ENCODE measurements around the gene PAK4. TPM values are rescaled to one million over a fixed set of nuclear protein-coding genes. Genes with fewer than 3 reads are reported as not detected.

The PAK4 gene
- total RNA-seq, 1 donor from 2014 or later: 73.9 TPM

DNA sequence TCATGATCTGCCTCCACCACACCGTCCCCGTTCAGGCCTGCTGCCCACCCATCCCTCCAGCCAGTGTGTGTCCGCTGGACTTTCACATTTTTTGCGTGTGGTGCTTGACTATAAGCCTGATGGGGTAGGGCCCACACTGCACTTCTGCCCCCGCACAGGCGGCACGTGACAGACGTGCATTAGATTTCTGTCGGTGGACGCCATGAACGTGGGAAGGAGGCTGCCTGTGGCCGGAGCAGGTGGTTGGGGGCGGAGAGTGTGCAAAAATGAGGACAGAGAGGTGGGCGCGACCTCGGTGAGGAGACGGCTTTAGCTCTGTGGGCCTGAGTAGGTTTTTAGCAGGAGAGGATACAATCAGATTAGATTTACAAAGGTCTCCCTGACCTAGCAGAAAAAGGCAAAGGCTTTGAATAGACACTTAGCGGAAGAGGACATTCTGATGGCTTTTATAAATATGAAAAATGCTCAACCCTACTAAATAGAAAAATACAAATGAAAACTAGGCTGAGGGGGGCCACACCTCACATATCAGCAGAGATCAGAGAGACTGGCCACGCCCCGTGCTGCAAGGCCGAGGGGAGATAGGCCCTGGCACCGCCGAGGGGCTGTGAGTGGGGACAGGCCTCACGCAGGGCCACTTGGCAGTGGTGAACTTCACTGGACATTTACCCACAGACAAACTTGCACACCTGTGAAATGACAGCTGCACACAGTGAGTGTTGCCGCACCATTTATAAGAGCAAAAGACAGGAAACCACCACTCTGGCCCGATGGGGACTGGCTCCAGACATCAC is 25.4 kb downstream of the PAK4 start:
- DNase-seq (ENCODE audit: low spot score, unreplicated experiment): no peak
- H3K9me3 Mint-ChIP-seq (ENCODE audit: low read depth): peaks cover 4% of the 10 kb centered on the region
- H3K27ac Mint-ChIP-seq: no peak overlapping the region
- H3K27me3 Mint-ChIP-seq: no peaks in the 10 kb centered on the region
- no peak overlapping the region for H3K4me3 Mint-ChIP-seq (ENCODE audit: low read depth)
- peaks cover 18% of the 10 kb centered on the region for H3K36me3 Mint-ChIP-seq (ENCODE audit: insufficient read depth)
- TF ChIP-seq CTCF (IDR thresholded peaks at IDR 0.05; ENCODE audit: unreplicated experiment): no peak
- H3K4me1 Mint-ChIP-seq (ENCODE audit: low read depth): peaks cover 24% of the 10 kb centered on the region

GRCh38 chr19:39152066-39152465 is 26.5 kb downstream of the PAK4 start:
- DNase-seq (ENCODE audit: low spot score, unreplicated experiment): no peak
- Mint-ChIP-seq H3K9me3 (ENCODE audit: low read depth) (peaks cover 4% of the 10 kb centered on the region), H3K27ac (no peak overlapping the region), H3K27me3 (no peaks in the 10 kb centered on the region), H3K4me3 (ENCODE audit: low read depth) (no peak overlapping the region), H3K36me3 (ENCODE audit: insufficient read depth) (peaks cover 18% of the 10 kb centered on the region), H3K4me1 (ENCODE audit: low read depth) (peaks cover 26% of the 10 kb centered on the region)
- no peak for TF ChIP-seq CTCF (IDR thresholded peaks at IDR 0.05; ENCODE audit: unreplicated experiment)

GRCh38 chr19:39154100-39154628 is 28.6 kb downstream of the PAK4 start:
- Mint-ChIP-seq H3K27ac (peak overlapping the region; percentile 71), H3K9me3 (ENCODE audit: low read depth) (no peaks in the 10 kb centered on the region), H3K4me1 (ENCODE audit: low read depth) (peaks cover 45% of the 10 kb centered on the region), H3K4me3 (ENCODE audit: low read depth) (no peak overlapping the region), H3K27me3 (no peaks in the 10 kb centered on the region), H3K36me3 (ENCODE audit: insufficient read depth) (peaks cover 7% of the 10 kb centered on the region)
- TF ChIP-seq CTCF (IDR thresholded peaks at IDR 0.05; ENCODE audit: unreplicated experiment): no peak
- no peak for DNase-seq (ENCODE audit: low spot score, unreplicated experiment)

- no peaks in the 10 kb centered on the region for H3K9me3 Mint-ChIP-seq (ENCODE audit: low read depth)
- H3K4me3 Mint-ChIP-seq (ENCODE audit: low read depth): no peak overlapping the region
- peak overlapping the region; percentile 56 for H3K27ac Mint-ChIP-seq
- H3K27me3 Mint-ChIP-seq: no peaks in the 10 kb centered on the region
- H3K36me3 Mint-ChIP-seq (ENCODE audit: insufficient read depth): peaks cover 6% of the 10 kb centered on the region
- H3K4me1 Mint-ChIP-seq (ENCODE audit: low read depth): peaks cover 45% of the 10 kb centered on the region
- no peak for DNase-seq (ENCODE audit: low spot score, unreplicated experiment)
- TF ChIP-seq CTCF (IDR thresholded peaks at IDR 0.05; ENCODE audit: unreplicated experiment): no peak
Measured at GRCh38 chr19:39154629-39155100, 29.1 kb downstream of the PAK4 start.

DNA sequence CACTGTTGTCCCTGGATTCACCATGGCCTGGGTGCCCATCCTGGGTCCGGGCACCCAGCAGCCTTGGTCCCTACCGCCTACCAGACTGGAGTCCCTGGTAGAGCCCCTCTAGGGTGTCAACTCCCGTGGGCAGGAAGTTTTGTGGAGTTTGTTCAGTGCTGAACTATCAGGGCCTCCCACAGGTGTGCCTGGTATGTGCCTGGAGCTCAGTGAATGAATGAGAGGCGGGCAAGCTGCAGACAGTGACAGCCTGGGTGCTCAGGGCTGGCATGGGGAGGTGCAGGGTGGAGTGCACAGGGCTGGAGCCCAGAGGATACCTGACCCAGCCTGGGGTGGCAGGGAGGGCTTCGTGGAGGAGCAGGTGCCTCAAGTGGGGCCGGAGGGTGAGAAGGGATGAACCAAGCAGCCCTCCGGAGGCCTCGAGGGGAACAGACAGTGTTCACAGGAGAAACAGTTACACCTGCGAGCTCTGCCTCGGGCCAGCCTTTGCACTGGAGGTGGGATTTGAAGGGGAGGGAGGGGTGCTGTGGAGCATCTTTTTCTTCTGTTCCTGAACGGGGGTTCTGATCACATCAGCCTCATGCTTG is 29.6 kb downstream of the PAK4 start:
- H3K27me3 Mint-ChIP-seq: no peaks in the 10 kb centered on the region
- no peak for DNase-seq (ENCODE audit: low spot score, unreplicated experiment)
- H3K9me3 Mint-ChIP-seq (ENCODE audit: low read depth): no peaks in the 10 kb centered on the region
- no peak overlapping the region for H3K4me3 Mint-ChIP-seq (ENCODE audit: low read depth)
- H3K36me3 Mint-ChIP-seq (ENCODE audit: insufficient read depth): peaks cover 6% of the 10 kb centered on the region
- H3K27ac Mint-ChIP-seq: peak overlapping the region; percentile 59
- no peak for TF ChIP-seq CTCF (IDR thresholded peaks at IDR 0.05; ENCODE audit: unreplicated experiment)
- H3K4me1 Mint-ChIP-seq (ENCODE audit: low read depth): peaks cover 49% of the 10 kb centered on the region
